KMS-11 (cell line): Measurements from ENCODE around the gene SH3BGRL.

Experiments used
- H2AFZ ChIP-seq: fragments of 200-600 bp; sonication (generic); 2 replicates; pipeline ENCODE4 v1.6.1; 2016; ENCODE audit warnings: antibody characterized with exemption, mixed run types, low read depth
- H3K27ac ChIP-seq: fragments of 200-600 bp; sonication (generic); 2 replicates; pipeline ENCODE4 v1.6.1; 2016; ENCODE audit warnings: mild to moderate bottlenecking, mixed run types
- H3K27me3 ChIP-seq: fragments of 200-600 bp; sonication (generic); 2 replicates; pipeline ENCODE4 v1.6.1; 2017; ENCODE audit warnings: mild to moderate bottlenecking, low read depth, mixed run types, moderate library complexity; ENCODE audit not compliant: insufficient read depth
- H3K36me3 ChIP-seq: fragments of 200-600 bp; sonication (generic); 2 replicates; pipeline ENCODE4 v1.6.1; 2017; ENCODE audit warnings: mild to moderate bottlenecking, mixed run types; ENCODE audit not compliant: insufficient read depth
- H3K4me1 ChIP-seq: fragments of 200-600 bp; sonication (generic); 2 replicates; pipeline ENCODE4 v1.6.1; 2016; ENCODE audit warnings: mild to moderate bottlenecking, low read depth, mixed run types; ENCODE audit not compliant: poor library complexity, severe bottlenecking
- H3K4me2 ChIP-seq: fragments of 200-600 bp; sonication (generic); 2 replicates; pipeline ENCODE4 v1.7.0; 2016; ENCODE audit warnings: mild to moderate bottlenecking, mixed run types
- H3K4me3 ChIP-seq: fragments of 200-600 bp; sonication (generic); IDR thresholded peaks from 2 replicates; pipeline ENCODE4 v1.6.1; 2017; ENCODE audit warnings: low read depth, low read length, mixed read lengths; ENCODE audit not compliant: insufficient read depth
- H3K79me2 ChIP-seq: fragments of 200-600 bp; sonication (generic); 2 replicates; pipeline ENCODE4 v1.6.1; 2016; ENCODE audit warnings: low read depth, mixed run types; ENCODE audit not compliant: insufficient read depth
- H3K9ac ChIP-seq: fragments of 200-600 bp; sonication (generic); 2 replicates; pipeline ENCODE4 v1.6.1; 2016; ENCODE audit warnings: mild to moderate bottlenecking, mixed run types
- H4K20me1 ChIP-seq: fragments of 200-600 bp; sonication (generic); 2 replicates; pipeline ENCODE4 v1.6.1; 2016; ENCODE audit warnings: mild to moderate bottlenecking, mixed run types; ENCODE audit not compliant: insufficient read depth
- CTCF ChIP-seq: fragments of 200-600 bp; sonication (generic); conservative IDR thresholded peaks from 2 replicates; pipeline ENCODE4 v1.6.1; 2017; ENCODE audit warnings: low read depth, mild to moderate bottlenecking, antibody characterized with exemption, low read length, moderate library complexity, mixed read lengths

SH3BGRL gene

GRCh38 chrX:81201671-81202455 lies at the start of gene SH3BGRL, which contains the start of gene HMGN5:
Gene SH3BGRL (plus strand): TSS chrX:81202102. CDS start chrX:81202201, 99 bp downstream.
Gene HMGN5 (minus strand): TSS chrX:81201913. CDS start chrX:81121549, 80,364 bp downstream.
- Histone ChIP-seq H3K36me3 (no peaks in the 10 kb centered on the region), H3K9ac (peak within 1 kb of the TSS; percentile 81), H4K20me1 (no peaks in the 10 kb centered on the region), H3K4me2 (peak within 1 kb of the TSS; percentile 91), H3K27me3 (no peaks in the 10 kb centered on the region), H3K79me2 (no peaks in the 10 kb centered on the region), H3K4me3 (no peak within 1 kb of the TSS), H3K27ac (peak within 1 kb of the TSS; percentile 77), H2AFZ (peak within 1 kb of the TSS; percentile 95), H3K4me1 (peaks cover 20% of the 10 kb centered on the region)
- TF ChIP-seq CTCF: no peak

GRCh38 chrX:81168391-81168790 lies 33.5 kb upstream of the SH3BGRL start:
- H3K79me2 ChIP-seq: no peaks in the 10 kb centered on the region
- H3K36me3 ChIP-seq: no peaks in the 10 kb centered on the region
- no peak overlapping the region for H3K4me2 ChIP-seq
- no peaks in the 10 kb centered on the region for H4K20me1 ChIP-seq
- no peak overlapping the region for H2AFZ ChIP-seq
- TF ChIP-seq CTCF: no peak
- H3K4me3 ChIP-seq: no peak overlapping the region
- H3K9ac ChIP-seq: no peak overlapping the region
- no peaks in the 10 kb centered on the region for H3K4me1 ChIP-seq
- H3K27ac ChIP-seq: no peak overlapping the region
- no peaks in the 10 kb centered on the region for H3K27me3 ChIP-seq

GRCh38 chrX:81174286-81174685 lies 27.6 kb upstream of the SH3BGRL start:
- Histone ChIP-seq H3K79me2 (no peaks in the 10 kb centered on the region), H3K27me3 (no peaks in the 10 kb centered on the region), H3K4me1 (no peaks in the 10 kb centered on the region), H3K4me2 (no peak overlapping the region), H3K27ac (no peak overlapping the region), H2AFZ (no peak overlapping the region), H3K4me3 (no peak overlapping the region), H3K9ac (no peak overlapping the region), H3K36me3 (no peaks in the 10 kb centered on the region), H4K20me1 (no peaks in the 10 kb centered on the region)
- TF ChIP-seq CTCF: peak; percentile 36; the same call in 1 of the 2 replicates

GRCh38 chrX:81195259-81195658 lies 6.6 kb upstream of the SH3BGRL start:
- H3K9ac ChIP-seq: no peak overlapping the region
- TF ChIP-seq CTCF: no peak
- H3K79me2 ChIP-seq: no peaks in the 10 kb centered on the region
- H3K36me3 ChIP-seq: no peaks in the 10 kb centered on the region
- H3K4me1 ChIP-seq: no peaks in the 10 kb centered on the region
- H3K4me2 ChIP-seq: no peak overlapping the region
- no peak overlapping the region for H3K27ac ChIP-seq
- H3K27me3 ChIP-seq: no peaks in the 10 kb centered on the region
- H4K20me1 ChIP-seq: no peaks in the 10 kb centered on the region
- peak overlapping the region; percentile 38; the same call in 1 of the 2 replicates for H2AFZ ChIP-seq
- H3K4me3 ChIP-seq: no peak overlapping the region
